HG03439 (cell line): ENCODE measurements around the gene RABL2B.
A peak's percentile ranks its signal among the peaks of the same experiment; 100 is the strongest.
"Not testable (repeated sequence)": the region's sequence is repeated elsewhere in the genome, so short reads cannot be mapped to it uniquely, and the experiment has no call there.

Experiments used
- ATAC-seq: cut with Tn5 transposase; IDR thresholded peaks from one replicate; pipeline ENCODE4 v1.9.1; 2021; ENCODE audit warnings: mild to moderate bottlenecking, moderate library complexity; ENCODE audit not compliant: unreplicated experiment

The RABL2B gene

GRCh38 chr22:50783033-50783879, at the start of gene RABL2B:
Gene RABL2B (minus strand): TSS chr22:50783636. CDS start chr22:50782294, 1,342 bp downstream.
- peak; percentile 99 for ATAC-seq

- not testable (repeated sequence) for ATAC-seq
These were observed 3.5 kb upstream of the RABL2B start for GRCh38 chr22:50786936-50787335.

- ATAC-seq: not testable (repeated sequence)
These were observed 1.9 kb upstream of the RABL2B start for GRCh38 chr22:50785289-50785688.

GRCh38 chr22:50783880-50784276, 442 bp upstream of the RABL2B start:
- peak; percentile 22 for ATAC-seq

- ATAC-seq: not testable (repeated sequence)
These were observed 1.2 kb downstream of the RABL2B start for GRCh38 chr22:50782253-50782652.

GRCh38 chr22:50780244-50780643, 3.2 kb downstream of the RABL2B start:
- not testable (repeated sequence) for ATAC-seq

- ATAC-seq: not testable (repeated sequence)
These were observed 5.8 kb downstream of the RABL2B start for GRCh38 chr22:50777631-50778030.

GRCh38 chr22:50775132-50775531, 8.3 kb downstream of the RABL2B start:
- ATAC-seq: not testable (repeated sequence)

- ATAC-seq: not testable (repeated sequence)
These were observed 19.1 kb downstream of the RABL2B start for GRCh38 chr22:50764288-50764687.

- not testable (repeated sequence) for ATAC-seq
These were observed 21.6 kb downstream of the RABL2B start for GRCh38 chr22:50761829-50762228.

- ATAC-seq: not testable (repeated sequence)
These were observed 23.7 kb downstream of the RABL2B start for GRCh38 chr22:50759597-50760341.

- not testable (repeated sequence) for ATAC-seq
These were observed 26.4 kb downstream of the RABL2B start for GRCh38 chr22:50756949-50757491.

- not testable (repeated sequence) for ATAC-seq
These were observed 27.0 kb downstream of the RABL2B start for GRCh38 chr22:50756406-50756805.

GRCh38 chr22:50755251-50755650, 28.2 kb downstream of the RABL2B start:
- ATAC-seq: not testable (repeated sequence)

- not testable (repeated sequence) for ATAC-seq
These were observed 33.9 kb downstream of the RABL2B start for GRCh38 chr22:50749302-50750074.

- ATAC-seq: not testable (repeated sequence)
These were observed 34.8 kb downstream of the RABL2B start for GRCh38 chr22:50748630-50749029.

- not testable (repeated sequence) for ATAC-seq
These were observed 35.9 kb downstream of the RABL2B start for GRCh38 chr22:50747521-50747920.

- ATAC-seq: not testable (repeated sequence)
These were observed 39.0 kb downstream of the RABL2B start for GRCh38 chr22:50744424-50744823.

- not testable (repeated sequence) for ATAC-seq
These were observed 42.7 kb downstream of the RABL2B start for GRCh38 chr22:50740714-50741113.

- no peak for ATAC-seq
These were observed 43.5 kb downstream of the RABL2B start for GRCh38 chr22:50739894-50740293.

GRCh38 chr22:50739279-50739691, 44.2 kb downstream of the RABL2B start:
- ATAC-seq: no peak
